Stimulated activated CD4-positive, alpha-beta T cell treated with anti-CD3 and anti-CD28 coated beads, Interleukin-12 subunit alpha, Interleukin-12 subunit beta, amount 100 ng/mL, for 48 hours (primary cell): ENCODE results near the gene GPR3.
A peak's percentile ranks its signal among the peaks of the same experiment; 100 is the strongest.

Source experiments
- DNase-seq, 3 donors: peaks; one replicate each; pipeline ENCODE4 v3.0.0-alpha.2; 2020; ENCODE audit warnings: low read depth in 2 of 3, low spot score in 1 of 3

The GPR3 gene

DNA sequence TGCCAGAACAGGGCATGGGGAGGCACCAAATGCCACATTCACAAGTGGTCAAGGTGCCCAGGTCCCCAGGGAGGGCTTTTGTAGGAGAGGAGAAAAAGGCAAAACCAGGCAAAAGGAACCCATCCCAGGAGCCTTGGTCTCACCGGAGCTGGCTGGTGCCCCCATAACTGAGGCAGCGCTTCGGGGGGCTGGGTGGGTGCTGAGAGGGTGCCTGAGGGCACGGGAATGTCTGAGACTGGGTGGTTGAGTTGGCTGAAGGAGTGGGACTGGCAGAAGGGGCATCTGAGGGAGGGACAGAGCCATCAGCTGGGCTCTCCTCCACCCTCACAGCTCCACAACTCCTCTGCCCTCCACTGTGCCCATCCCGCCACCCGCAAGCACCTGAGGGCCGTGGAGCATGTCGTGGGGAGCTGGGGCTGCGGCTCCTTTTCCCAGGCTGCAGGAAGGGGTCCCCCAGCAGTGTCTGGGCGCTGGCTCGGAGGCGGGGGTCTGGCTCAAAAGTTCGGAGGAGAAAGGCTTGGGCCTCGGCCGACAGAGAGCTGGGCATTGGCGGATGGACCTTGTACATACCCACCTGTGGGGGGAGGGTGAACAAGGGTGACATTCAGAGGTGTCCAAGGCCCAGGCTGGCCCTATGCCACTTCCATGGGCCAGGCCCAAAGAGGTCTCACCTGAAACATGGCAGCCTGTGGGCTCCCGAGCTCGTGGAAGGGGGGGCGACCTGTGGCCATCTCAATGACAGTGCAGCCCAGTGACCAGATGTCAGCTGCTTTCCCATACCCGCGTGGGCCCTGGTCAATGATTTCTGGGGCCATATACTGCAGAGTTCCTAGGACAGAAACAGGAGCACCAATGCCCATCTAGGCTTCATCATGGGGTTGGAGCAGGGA lies 34.1 kb upstream of the GPR3 start:
- no peak for DNase-seq

DNA sequence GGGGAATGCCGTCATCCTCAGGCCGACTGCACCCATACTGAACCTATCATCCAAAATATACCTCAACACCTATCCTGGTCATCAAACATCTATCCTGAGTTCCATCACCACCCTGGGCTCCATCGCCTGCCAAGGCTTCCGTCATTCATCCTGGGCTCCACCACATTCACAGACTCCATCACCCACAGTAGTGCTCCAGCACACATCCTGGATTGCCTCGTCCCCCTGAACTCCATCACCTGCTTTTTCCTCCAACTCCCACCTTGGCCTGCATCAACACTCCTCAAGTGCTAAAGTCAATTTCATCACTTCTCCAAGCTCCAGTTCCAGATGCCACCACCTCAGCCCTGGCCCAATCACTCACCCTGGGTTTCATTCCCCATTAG lies 33.5 kb upstream of the GPR3 start:
- DNase-seq: no peak

DNA sequence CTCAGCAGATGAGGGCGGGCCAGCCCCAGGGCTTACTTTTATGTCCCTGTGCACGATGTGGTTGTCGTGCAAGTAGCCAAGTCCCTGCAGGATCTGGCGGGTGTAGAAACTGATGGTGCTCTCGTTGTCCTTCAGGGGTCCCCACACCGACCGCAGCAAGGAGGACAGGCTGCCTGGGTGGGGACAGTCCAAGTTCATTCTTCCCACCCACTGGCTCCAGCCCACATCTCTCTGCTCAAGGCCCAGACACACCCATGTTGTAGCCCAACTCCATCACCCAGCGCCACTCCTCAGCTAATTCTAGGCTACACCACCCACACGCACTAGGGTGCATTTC lies 32.6 kb upstream of the GPR3 start:
- no peak for DNase-seq

DNA sequence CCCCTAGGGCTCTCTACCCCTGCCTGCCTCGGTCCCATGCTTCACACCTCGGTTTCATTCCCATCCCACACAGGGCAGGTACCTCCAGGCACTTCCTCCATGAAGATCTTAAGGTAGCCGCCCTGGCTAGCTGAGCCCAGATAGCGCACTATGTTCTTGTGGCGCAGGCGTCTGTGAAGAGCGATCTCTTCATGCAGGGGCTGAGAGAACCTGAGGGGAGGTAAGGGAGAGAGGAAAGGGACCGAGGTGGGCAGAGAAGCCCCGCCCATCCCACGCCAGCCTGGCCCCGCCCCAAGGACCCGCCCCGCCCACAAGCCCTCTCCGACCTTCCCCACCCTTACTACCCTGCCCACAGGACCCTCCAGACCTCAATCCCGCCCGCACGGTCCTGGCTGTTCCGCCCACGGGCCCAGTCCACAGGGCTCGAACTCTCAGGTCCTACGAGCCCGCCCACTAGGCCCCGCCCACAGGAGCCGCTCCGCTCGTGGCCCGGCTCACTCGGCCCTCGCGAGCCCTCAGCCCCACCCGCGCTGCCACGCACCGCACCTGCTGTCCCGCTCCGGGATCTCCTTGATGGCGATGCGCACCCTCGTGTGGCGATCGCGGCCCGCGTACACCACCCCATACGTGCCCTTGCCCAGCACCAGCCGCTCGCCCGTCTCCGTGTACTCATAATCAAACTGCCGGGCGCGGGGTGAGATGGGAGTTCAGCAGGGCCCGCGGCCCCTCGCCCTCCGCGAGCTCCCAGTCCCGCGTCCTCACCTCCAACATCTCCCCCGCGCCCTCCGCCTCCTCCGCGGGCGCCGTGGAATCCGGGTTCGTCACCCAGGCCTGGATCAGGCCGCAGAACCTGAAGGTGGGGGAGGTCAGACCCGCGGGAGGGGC lies 32.0 kb upstream of the GPR3 start:
- DNase-seq: no peak

DNA sequence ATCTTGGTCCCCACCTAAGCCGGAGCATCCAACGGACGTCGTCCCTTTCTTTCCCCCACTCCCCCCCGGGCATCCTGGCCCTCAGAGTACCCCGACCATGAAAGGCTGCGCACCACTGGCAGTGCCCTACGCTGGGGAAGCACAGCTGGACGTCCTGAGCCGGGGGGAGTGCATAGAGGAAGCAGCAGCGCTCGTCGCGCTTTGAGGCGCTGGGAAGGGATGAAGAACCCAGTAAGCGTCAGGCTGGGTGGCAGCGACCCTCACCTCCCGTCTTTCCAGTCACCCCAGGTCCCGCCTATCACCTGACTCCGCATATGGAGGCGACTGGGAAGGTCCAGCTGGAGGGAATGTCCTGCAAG lies 31.4 kb upstream of the GPR3 start:
- DNase-seq: no peak

DNA sequence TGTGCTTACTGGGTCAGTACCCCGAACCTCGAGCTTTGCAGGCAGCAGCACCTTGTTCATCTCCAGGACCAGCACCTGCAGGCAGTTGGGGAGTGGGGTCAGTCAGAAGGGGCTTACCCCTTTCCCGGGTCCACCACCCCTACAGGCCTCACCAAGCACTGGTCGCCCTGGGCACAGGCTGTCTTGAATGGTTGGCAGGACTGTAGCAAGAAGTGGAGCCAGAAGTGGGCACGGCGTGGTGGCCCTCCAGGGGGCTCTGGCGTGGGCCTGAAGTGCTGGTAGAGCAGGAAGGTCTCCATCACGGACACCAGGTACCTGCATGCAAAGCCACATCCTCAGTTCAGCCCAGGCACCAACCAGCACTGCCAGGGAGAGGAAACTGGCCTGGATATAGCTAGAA lies 30.9 kb upstream of the GPR3 start:
- DNase-seq: no peak

DNA sequence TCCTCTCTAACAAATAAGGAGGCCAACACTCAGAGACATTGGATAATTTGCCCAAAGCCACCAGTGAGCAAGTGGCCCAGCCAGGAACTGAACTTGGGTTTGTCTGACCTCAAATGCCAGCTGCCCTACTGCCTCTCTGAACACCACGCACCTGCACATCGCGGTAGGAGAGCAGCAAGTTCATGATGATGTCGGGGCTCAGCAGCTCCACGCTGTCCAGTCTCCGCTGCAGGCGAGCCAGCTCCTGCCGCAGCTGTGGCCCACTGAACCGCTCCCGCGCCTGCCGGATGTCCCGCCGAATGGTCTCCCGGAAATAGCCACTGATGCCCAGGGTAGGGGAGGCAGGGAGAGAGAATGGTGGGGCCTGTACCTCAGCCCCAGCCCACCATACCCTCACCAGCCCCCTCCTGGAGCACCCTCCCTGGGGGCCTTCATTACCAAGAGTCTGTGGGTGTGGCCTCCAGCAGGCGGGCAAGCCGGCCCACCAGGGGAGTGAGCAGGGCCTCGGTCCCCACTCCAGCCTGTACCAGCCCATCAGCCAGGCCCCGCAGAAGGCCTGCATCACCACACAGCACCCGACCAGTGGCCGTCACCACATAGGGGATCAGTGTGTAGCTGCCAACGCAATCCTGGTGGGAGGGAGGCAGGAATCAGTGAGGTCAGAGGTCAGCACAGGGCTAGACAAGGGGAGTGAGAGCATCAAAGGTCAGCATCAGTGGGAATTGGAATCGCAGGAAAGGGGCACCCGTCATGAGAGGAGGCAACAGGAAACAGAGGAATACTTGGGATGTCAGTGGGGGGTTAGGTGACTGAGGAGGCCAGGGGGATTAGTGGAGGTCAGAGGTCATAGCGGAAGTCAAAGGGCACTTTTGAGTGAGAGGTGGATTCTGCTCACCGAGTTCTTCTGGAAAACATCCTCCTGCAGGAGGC lies 28.4 kb upstream of the GPR3 start:
- no peak for DNase-seq

DNA sequence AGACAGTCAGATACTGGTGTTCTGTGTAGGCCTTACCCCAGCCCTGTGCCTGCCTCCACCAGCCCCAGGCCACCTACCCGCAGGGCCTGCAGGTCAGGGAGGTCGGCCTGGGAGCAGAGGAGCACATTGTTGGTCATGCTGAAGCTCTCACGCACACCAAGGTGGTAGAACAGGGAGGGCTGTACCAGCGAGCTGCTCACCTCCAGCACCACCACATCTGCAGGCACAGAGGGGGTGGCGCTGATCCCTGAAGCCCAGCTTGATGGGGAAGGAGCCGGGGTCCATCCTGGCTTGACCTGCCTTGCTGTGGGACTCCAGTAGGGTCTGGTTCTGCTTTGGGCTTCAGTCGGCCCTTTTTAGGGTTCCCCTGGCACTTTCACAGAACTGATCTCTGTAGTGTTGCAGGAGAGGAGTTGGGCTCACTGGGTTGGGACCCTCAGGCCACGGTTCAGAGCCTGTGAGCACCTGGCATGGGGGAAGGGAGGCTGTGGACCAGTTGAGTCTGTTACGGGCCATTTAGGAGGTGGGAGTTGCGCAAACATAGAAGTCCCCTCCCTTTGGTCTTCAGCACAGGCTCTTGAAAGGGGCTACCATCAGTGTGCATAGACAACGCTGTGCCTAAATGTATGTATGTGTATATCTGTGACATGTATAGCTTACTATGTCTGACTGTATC lies 27.6 kb upstream of the GPR3 start:
- DNase-seq: no peak

DNA sequence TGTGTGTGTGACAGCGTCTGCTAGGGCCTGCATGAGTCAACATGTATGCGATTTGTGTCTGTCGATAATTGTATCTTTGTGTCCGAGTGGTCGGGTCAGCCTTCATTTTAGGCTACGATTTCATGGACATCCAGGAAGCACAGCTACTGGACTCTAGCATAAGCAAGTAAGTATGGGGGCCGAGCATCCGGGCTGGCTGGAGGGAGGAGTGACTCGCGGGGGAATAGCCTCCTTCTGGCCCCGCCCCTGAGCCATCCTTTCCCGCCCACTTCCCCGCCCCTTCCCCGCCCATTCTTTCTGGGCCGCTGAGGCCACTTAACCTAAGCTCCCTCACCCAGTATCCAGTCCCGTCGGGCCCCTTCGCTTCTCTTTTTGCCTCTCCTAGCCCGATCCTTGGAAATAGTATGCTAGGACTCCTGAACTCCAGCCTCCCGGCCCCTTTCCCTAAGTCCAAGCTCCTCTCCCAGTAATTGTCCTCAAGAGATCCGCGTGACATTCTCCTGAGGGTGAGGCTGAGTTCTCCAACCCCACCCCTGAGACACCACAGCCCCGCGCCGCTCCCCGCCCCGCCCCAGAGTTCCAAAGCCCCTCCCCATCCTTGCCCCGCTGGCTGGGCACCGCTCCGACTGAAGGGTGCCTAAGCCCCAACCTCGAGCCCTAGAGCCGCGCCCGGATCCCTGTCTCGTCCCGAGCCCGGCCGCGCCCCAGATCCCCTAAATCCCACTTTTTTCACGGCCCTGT lies 26.9 kb upstream of the GPR3 start:
- peak; percentile 68 to 84 (median 76) for DNase-seq

DNA sequence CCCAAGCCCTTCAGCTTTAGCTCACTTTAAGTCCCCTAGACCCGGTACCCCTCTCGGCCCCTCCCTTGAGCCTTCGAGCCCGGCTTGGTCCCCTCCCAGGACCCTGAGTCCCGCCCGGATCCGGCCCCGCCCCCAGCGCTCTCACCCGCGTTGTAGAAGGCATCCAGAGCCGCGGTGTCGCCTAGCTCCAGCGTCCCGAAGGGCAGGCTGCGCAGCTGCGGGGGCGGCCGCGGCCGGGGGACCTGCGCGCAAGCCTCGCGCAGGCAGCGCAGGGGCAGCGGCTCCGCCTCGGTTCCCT lies 26.4 kb upstream of the GPR3 start:
- DNase-seq: peak; percentile 62 to 81 (median 73)

DNA sequence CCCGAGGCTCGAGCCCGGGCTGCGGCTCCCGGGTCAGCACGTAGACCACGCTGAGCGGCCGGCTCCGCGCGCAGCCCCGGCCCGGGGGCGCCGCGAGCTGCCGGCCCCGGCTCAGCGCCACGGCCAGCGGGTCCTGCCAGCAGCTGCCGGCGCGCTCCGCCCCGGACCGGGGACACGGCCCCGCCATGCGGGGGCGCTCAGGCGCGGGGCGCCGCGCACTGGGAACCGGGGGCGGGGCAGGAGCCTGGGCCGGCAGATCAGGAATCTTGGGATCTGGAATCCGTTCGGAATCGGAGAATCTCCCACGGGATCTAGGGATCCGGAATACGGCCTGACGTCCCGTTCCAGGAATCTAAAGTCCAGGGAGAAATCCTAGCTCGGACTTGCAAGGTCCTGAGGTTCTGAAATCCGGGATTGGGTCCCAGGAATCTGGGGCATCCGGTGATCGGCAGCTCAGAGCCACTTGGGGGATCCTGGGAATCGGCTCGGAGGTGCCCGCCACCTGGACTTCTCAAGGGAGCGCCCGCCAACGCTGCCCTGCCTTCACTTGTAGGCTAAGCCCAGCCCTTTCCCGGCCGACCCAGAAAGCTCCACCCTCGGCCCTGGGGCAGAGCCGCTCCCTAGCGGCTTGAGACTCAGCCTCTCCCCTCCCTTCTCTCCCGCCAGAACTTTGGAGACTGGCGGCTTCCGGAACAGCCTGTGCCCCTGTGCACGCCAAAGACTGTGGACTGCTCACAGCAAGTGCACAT lies 25.8 kb upstream of the GPR3 start, which contains the start of gene MAP3K6:
Gene MAP3K6, minus strand, starts transcription at position 551 of the 749 bp plus-strand sequence. Its CDS starts 364 bp downstream, at position 187.
- peak in 2 of 3 donors; percentile 56 to 61 for DNase-seq

DNA sequence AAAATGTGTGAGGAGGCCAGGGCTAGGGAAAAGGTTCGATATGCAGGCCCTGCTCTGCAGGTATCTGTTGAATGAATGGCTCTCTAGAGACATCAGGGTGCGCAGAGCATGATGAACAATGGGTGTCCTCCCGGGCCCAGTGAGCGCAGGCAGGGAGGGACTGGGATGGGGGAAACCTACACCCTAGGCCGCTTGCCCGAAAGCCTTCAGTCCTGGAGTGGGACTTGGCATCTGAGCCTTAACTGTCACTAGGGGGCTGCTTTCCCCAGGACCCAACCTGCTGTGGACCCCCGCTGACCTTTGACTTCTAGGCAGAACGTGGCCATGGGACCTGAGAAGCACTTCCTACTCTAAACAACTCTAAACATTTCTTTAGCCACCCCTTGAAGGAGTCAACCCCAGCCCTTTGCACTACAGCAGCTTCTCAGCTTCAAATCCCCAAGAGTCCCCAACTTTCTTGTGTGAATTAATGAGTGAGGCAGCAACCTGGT lies 25.2 kb upstream of the GPR3 start:
- no peak for DNase-seq

DNA sequence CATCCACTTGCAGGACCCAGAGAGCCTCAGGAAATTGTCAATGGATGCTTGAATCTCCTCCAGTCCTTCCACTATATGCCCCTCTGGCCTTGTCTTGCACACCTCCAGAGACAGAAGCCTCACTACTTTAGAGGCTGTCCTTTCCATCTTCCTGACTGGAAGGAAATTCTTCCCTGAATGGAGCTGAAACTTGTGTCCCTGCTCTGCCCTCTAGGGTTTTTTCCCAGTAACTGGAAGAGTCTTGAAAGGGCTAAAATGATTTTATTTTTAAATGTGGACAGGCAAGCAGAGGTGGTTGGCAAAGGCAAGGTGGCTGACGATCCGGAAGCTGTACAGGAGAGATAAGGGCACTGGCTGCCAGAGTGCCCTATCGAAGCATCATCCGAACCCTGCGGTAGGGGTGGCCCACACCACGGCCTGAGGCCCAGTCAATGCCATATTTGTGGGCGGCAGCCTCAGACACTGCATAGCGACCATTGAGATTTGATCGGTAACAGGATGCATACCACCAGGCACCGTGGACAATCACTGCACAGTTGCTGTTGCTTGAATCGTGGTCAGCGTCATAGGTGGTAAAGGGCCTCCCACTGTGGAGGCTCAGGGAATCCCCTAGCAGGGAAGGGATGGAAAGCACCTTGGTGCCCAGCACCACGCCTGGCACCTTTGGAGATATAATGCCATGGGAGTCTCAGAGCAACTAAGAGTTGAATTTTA lies 23.4 kb upstream of the GPR3 start:
- no peak for DNase-seq

DNA sequence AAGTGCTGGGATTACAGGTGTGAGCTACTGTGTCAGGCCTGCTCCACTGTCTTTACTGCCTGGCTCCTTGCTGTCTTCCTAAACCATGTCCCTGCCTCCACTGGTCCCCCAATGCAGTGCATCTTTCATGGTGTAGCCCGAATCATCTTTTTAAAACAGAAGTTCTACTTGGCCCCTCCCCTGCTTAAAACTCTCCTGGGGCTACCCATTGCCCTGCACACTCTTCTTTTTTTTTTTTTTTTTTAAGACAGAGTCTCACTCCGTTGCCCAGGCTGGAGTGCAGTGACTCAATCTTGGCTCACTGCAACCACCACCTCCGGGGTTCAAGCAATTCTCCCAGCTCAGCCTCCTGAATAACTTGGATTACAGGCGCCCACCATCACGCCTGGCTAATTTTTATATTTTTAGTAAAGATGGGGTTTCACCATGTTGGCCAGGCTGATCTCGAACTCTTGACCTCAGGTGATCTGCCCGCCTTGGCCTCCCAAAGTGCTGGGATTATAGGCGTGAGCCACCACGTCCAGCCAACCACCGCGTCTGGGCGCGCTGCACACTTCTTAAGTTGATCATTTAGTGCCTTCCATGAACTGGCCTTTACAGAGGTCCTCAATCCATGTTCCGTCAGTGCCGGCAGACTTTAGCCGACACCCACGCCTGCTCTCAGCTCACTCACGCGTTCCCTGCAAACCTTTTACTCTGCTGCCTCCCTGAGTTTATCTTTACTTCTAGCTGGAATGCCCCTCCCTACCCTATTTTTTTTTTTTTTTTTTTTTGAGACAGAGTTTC lies 20.2 kb upstream of the GPR3 start:
- DNase-seq: no peak

DNA sequence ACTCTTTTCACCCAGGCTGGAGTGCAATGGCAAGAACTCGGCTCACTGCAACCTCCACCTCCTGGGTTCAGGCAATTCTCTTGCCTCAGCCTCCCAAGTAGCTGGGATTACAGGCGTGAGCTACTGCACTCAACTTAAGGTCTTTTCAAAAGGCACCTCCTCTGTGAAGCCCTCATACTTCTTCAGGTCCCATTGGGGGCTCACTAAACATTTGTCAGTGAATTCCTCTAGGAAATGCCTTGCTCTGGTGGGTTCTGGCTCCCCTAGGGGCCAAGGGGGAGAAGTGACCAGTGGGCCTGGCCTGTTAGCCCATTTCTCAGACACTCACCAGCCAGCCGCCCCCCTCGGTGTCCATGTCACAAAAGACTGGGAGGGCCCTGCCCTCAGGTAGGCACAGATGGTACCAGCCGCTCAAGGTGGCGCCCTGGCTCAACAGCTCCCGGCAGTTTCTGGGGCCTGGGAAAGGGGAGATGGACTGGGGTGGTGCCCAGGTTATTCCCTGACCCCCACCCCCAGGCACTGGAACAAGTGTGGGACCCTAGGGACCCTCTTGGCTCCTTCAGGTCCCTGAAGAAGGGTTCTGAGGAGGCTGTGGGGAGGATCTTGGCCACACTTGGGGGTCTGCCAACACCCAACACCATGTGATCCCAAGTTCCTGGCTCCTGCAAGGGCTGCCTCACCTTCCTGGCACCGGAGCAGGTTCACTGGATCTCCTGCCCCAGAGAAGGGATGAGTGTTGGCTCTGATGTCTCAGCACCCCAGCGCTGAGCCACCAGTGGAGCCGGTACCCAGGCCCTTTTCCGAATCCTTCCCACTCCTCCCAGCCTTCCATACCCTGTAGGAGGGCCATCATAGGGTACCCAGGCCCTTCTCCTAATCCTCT lies 19.4 kb upstream of the GPR3 start:
- DNase-seq: no peak

DNA sequence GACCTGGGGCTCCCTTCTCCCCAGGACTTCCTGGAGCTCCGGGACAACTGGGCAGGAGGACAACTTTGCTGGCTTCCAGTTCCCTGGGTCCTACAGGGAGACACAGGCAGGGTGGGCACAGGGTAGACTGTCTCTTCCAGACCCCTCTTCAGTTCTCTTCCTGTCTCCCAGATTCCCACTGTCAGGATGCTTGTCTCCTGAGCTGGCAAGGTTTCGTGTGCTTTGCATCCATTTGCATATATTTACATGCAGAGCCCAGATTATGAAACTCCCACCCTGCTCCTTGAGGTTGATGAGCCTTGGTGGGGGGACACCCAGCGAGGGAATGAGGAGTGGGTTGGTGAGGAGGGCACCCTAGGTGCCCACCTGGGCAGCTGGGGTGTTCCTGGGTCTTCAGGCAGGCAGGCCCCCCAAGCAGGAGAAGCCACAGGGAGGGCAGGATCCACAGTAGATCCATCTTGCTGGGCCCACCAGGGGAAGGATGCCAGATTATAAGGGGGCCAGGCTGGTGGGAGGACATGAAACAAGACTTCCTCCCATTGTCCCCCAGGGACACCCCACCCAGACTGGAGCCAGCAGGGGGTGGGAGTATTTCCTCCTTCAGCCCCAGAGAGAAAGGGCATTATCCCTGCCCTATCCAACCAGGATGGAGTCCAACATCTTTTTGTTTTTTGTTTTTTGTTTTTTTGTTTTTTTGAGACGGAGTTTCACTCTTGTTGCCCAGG lies 17.9 kb upstream of the GPR3 start, which contains the start of gene FCN3:
Gene FCN3, minus strand, starts transcription at position 463 of the 725 bp plus-strand sequence. Its CDS starts 6 bp downstream, at position 457.
- no peak for DNase-seq
